HepG2 (cell line): ENCODE data around the gene PTPRE. TPM values are rescaled to one million over a fixed set of nuclear protein-coding genes. Genes with fewer than 3 reads are reported as not detected.

Experiments used
- ATAC-seq: fragments of 200-7000 bp; cut with Tn5 transposase; 3 replicates; pipeline ENCODE4 v1.9.1; 2020; ENCODE audit warnings: mild to moderate bottlenecking, moderate library complexity
- BruUV-seq: library from RNA; stranded (reverse); fragments of 400-500 nt; replicated peaks from 2 replicates; lab custom pipeline; 2021; lab: Mats Ljungman, UMichigan
- CTCF ChIA-PET: fragments of 300-600 bp; formaldehyde crosslinking; extraction: SDS; loops from one replicate; lab custom pipeline; 2021; ENCODE audit warnings: low total read pairs, inconsistent platforms, low intra/inter-chr PET ratio; lab: Yijun Ruan, JAX
- POLR2A ChIA-PET: fragments of 350-600 bp; sonication (Branson Sonifier 250); formaldehyde crosslinking; loops from one replicate; lab custom pipeline; 2020; ENCODE audit warnings: antibody characterized with exemption, inconsistent platforms; lab: Yijun Ruan, JAX
- DNase-seq: peaks from one replicate; pipeline ENCODE4 v3.0.0-alpha.2; 2015; ENCODE audit warnings: low spot score
- FAIRE-seq: peaks from 3 replicates; lab custom pipeline; 2011; peaks lifted over from hg19 to GRCh38; lab: Jason Lieb, UNC
- H2AFZ ChIP-seq: one replicate; pipeline ENCODE4 v1.6.1; 2011; ENCODE audit warnings: low read length, inconsistent platforms
- H3K27ac ChIP-seq: fragments of 300-600 bp; 3 replicates; pipeline ENCODE4 v1.8.0; 2011; ENCODE audit warnings: mixed run types, mild to moderate bottlenecking, mixed read lengths, low read length, inconsistent platforms; ENCODE audit not compliant: insufficient read depth; ENCODE audit errors: extremely low read length
- H3K27me3 ChIP-seq, 2 experiments: fragments of 200-600 bp in 1 of 2; 2 replicates in 1 of 2; 3 replicates in 1 of 2; pipeline versions ENCODE4 v1.6.0 to v1.8.0; 2011; ENCODE audit warnings: low read length in 2 of 2, mild to moderate bottlenecking in 2 of 2, moderate library complexity in 2 of 2, inconsistent platforms in 1 of 2; ENCODE audit not compliant: insufficient read depth in 2 of 2, control insufficient read depth in 1 of 2
- H3K36me3 ChIP-seq, 2 experiments: fragments of 200-600 bp in 1 of 2; replicated peaks in 1 of 2; 2 replicates in 1 of 2; 3 replicates in 1 of 2; pipeline versions ENCODE4 v1.5.1 to v1.8.0; 2011; ENCODE audit warnings: low read length in 2 of 2, inconsistent platforms in 1 of 2; ENCODE audit not compliant: insufficient read depth in 2 of 2, control insufficient read depth in 1 of 2
- H3K4me1 ChIP-seq: 2 replicates; pipeline ENCODE4 v1.5.1; 2012; ENCODE audit warnings: low read length, inconsistent platforms; ENCODE audit not compliant: insufficient read depth
- H3K4me2 ChIP-seq: 2 replicates; pipeline ENCODE4 v1.6.0; 2011; ENCODE audit warnings: low read depth, low read length, inconsistent platforms
- H3K4me3 ChIP-seq, 3 experiments: fragments of 200-600 bp in 1 of 3; sonication (generic), shearing (Covaris generic) in 1 of 3; replicated peaks in 1 of 3; 2 replicates each; pipeline ENCODE4 v1.5.1; 2011 to 2016; ENCODE audit warnings: low read length in 3 of 3, inconsistent platforms in 2 of 3, low read depth in 2 of 3, mild to moderate bottlenecking in 2 of 3, control low read depth in 1 of 3, mixed read lengths in 1 of 3; ENCODE audit not compliant: insufficient read depth in 1 of 3
- H3K79me2 ChIP-seq: one replicate; pipeline ENCODE4 v1.6.1; 2011; ENCODE audit warnings: low read length, inconsistent platforms; ENCODE audit not compliant: insufficient read depth
- H3K9ac ChIP-seq: 2 replicates; pipeline ENCODE4 v1.6.0; 2011; ENCODE audit warnings: mild to moderate bottlenecking, low read depth, low read length, inconsistent platforms; ENCODE audit not compliant: insufficient read depth
- H3K9me3 ChIP-seq: 2 replicates; pipeline ENCODE4 v1.5.1; 2012; ENCODE audit warnings: mild to moderate bottlenecking, low read length
- H4K20me1 ChIP-seq: 2 replicates; pipeline ENCODE4 v1.6.0; 2011; ENCODE audit warnings: inconsistent platforms, mild to moderate bottlenecking, low read length, moderate library complexity; ENCODE audit not compliant: insufficient read depth
- CCDC6 ChIP-seq: sonication (generic); formaldehyde crosslinking; IDR thresholded peaks from 2 replicates; pipeline ENCODE4 v1.8.1; 2022; ENCODE audit warnings: mild to moderate bottlenecking, missing genetic modification reagents, moderate library complexity
- PHF20 ChIP-seq: sonication (generic); formaldehyde crosslinking; IDR thresholded peaks from 2 replicates; pipeline ENCODE4 v1.5.0; 2020; ENCODE audit warnings: mild to moderate bottlenecking, missing genetic modification reagents
- POGZ ChIP-seq: sonication (generic); formaldehyde crosslinking; IDR thresholded peaks from 2 replicates; pipeline ENCODE4 v1.4.0; 2020; ENCODE audit warnings: mild to moderate bottlenecking, missing genetic modification reagents
- SMYD3 ChIP-seq: sonication (generic); formaldehyde crosslinking; IDR thresholded peaks from 2 replicates; pipeline ENCODE4 v1.8.1; 2023; ENCODE audit warnings: mild to moderate bottlenecking, missing genetic modification reagents
- SP140L ChIP-seq: sonication (generic); formaldehyde crosslinking; IDR thresholded peaks from 2 replicates; pipeline ENCODE4 v1.4.0; 2020; ENCODE audit warnings: missing genetic modification reagents, borderline replicate concordance
- TCF7 ChIP-seq: sonication (generic); IDR thresholded peaks from 2 replicates; pipeline ENCODE4 v1.6.1; 2016; ENCODE audit warnings: antibody characterized with exemption, low read depth
- ZFP1 ChIP-seq: IDR thresholded peaks from 2 replicates; pipeline ENCODE4 v1.6.1; 2016
- ZNF230 ChIP-seq: sonication (generic); formaldehyde crosslinking; IDR thresholded peaks from 2 replicates; pipeline ENCODE4 v1.4.0; 2020; ENCODE audit warnings: mild to moderate bottlenecking, missing genetic modification reagents
- ZNF329 ChIP-seq: sonication (generic); formaldehyde crosslinking; IDR thresholded peaks from 2 replicates; pipeline ENCODE4 v1.9.0; 2021; ENCODE audit warnings: low read depth, mild to moderate bottlenecking, missing genetic modification reagents
- ZNF335 ChIP-seq: sonication (generic); formaldehyde crosslinking; IDR thresholded peaks from 2 replicates; pipeline ENCODE4 v1.4.0; 2020; ENCODE audit warnings: missing genetic modification reagents
- ZNF354B ChIP-seq: sonication (generic); formaldehyde crosslinking; IDR thresholded peaks from 2 replicates; pipeline ENCODE4 v1.8.0; 2022; ENCODE audit warnings: mild to moderate bottlenecking, missing genetic modification reagents
- ZNF577 ChIP-seq: sonication (generic); formaldehyde crosslinking; IDR thresholded peaks from 2 replicates; pipeline ENCODE4 v1.4.0; 2020; ENCODE audit warnings: mild to moderate bottlenecking, low read depth, missing genetic modification reagents, borderline replicate concordance
- ZNF598 ChIP-seq: sonication (generic); formaldehyde crosslinking; IDR thresholded peaks from 2 replicates; pipeline ENCODE4 v1.5.1; 2020; ENCODE audit warnings: mild to moderate bottlenecking, missing genetic modification reagents, borderline replicate concordance
- ZNF652 ChIP-seq: IDR thresholded peaks from 2 replicates; pipeline ENCODE4 v1.6.1; 2016; ENCODE audit warnings: low read depth, borderline replicate concordance
- ZSCAN20 ChIP-seq: sonication (generic); formaldehyde crosslinking; IDR thresholded peaks from 2 replicates; pipeline ENCODE4 v1.4.0; 2020; ENCODE audit warnings: missing genetic modification reagents, mild to moderate bottlenecking, borderline replicate concordance
- WGBS: methylation state at CpG from one replicate; pipeline ENCODE4 v1.1.6; 2017; ENCODE audit warnings: low lambda C conversion rate; 5-methylcytosine and 5-hydroxymethylcytosine counted together
- in situ Hi-C: cut with HindIII; loops from 2 replicates; pipeline ENCODE4 v1.10.0; 2017; ENCODE audit warnings: low pct_unique_long_range_greater_than_20kb; ENCODE audit not compliant: extremely low pct_ligation_motif_present
- intact Hi-C: fragments of 100-400 bp; cut with micrococcal nuclease; formaldehyde crosslinking; loops from one replicate; pipeline ENCODE4 v1.10.0; 2022; ENCODE audit not compliant: unreplicated experiment
- polyA plus RNA-seq, 8 experiments: library from polyadenylated mRNA; depleted of rRNA in 3 of 8; stranded (reverse) in 7 of 8; unstranded in 1 of 8; fragments of >200 nt; fragmentation: Illumina TruSeq in 4 of 8; extraction: Trizol in 4 of 8; gene quantifications; 2 replicates each; pipeline versions ENCODE4 v1.2.1 to v1.2.3, GENCODE V29; 2011 to 2016; ENCODE audit warnings: low read depth in 4 of 8, missing spikeins in 1 of 8, mixed read lengths in 1 of 8; ENCODE audit not compliant: insufficient read depth in 1 of 8
- total RNA-seq, 5 experiments: library from RNA; depleted of rRNA; stranded (reverse); fragments of >200 nt; fragmentation: Illumina TruSeq; extraction: Trizol; gene quantifications; 2 replicates each; pipeline ENCODE4 v1.2.3, GENCODE V29; 2016; ENCODE audit warnings: low read depth in 1 of 5
- TF ChIP-seq, protein P1 (sequence below): sonication (generic); formaldehyde crosslinking; IDR thresholded peaks from 2 replicates; pipeline ENCODE4 v1.4.0; 2020; ENCODE audit warnings: missing genetic modification reagents, mild to moderate bottlenecking, borderline replicate concordance
- TF ChIP-seq, protein P2 (sequence below): sonication (generic); formaldehyde crosslinking; IDR thresholded peaks from 2 replicates; pipeline ENCODE4 v1.5.0; 2020; ENCODE audit warnings: mild to moderate bottlenecking, low read depth, missing genetic modification reagents, borderline replicate concordance
- TF ChIP-seq, protein P3 (sequence below): sonication (generic); formaldehyde crosslinking; IDR thresholded peaks from 2 replicates; pipeline ENCODE4 v1.5.1; 2020; ENCODE audit warnings: missing genetic modification reagents, mild to moderate bottlenecking, borderline replicate concordance
- TF ChIP-seq, protein P4 (sequence below): sonication (generic); formaldehyde crosslinking; conservative IDR thresholded peaks from 2 replicates; pipeline ENCODE4 v1.4.0; 2020; ENCODE audit warnings: missing genetic modification reagents

The PTPRE gene
- total and polyA plus RNA-seq, 2 of the 13 experiments (the other 11 are each of a cell fraction or from before 2014, with no cell fraction given) = 0.01 to 0.02 TPM

DNA sequence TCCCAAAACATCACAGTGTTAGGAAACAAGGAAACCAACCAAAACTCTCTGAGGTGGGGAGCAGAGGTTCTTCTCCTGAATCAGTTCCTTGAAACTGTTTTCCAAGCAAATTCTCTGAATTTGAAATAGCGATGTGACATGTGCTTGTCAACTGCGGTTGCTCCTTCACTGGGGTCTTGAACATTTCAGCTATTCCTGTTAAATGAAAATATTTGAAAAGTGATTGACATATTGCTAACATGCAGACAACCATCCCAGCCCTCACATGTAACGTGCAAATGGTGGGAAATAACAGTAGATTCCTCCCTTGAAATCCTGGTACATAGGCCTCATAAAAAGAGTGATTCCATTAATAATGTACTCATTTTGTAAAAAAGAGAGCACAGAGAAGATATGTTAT lies 203.4 kb downstream of the PTPRE start:
- no peaks in the 10 kb centered on the region for H4K20me1 ChIP-seq
- no peak for DNase-seq
- H3K4me1 ChIP-seq = no peaks in the 10 kb centered on the region
- no TSS peak for BruUV-seq
- no peak overlapping the region for H3K4me2 ChIP-seq
- H3K27ac ChIP-seq = no peak overlapping the region
- in situ Hi-C loops = no loop called here
- no peak overlapping the region for H3K9ac ChIP-seq
- H2AFZ ChIP-seq = no peak overlapping the region
- 98% methylated on average over 3 of the region's 3 CpGs for WGBS
- H3K79me2 ChIP-seq = no peaks in the 10 kb centered on the region
- no peaks in the 10 kb centered on the region for H3K9me3 ChIP-seq
- no peak for TF ChIP-seq ZNF577 (CRISPR knock-in tag)
- no peak for TF ChIP-seq ZNF335 (CRISPR knock-in tag)
- no peak for TF ChIP-seq TCF7
- TF ChIP-seq ZNF329 = no peak
- TF ChIP-seq ZNF652 (CRISPR knock-in tag) = no peak
- TF ChIP-seq SP140L (CRISPR knock-in tag) = no peak
- no peak for TF ChIP-seq POGZ (CRISPR knock-in tag)
- TF ChIP-seq, protein P1, sequence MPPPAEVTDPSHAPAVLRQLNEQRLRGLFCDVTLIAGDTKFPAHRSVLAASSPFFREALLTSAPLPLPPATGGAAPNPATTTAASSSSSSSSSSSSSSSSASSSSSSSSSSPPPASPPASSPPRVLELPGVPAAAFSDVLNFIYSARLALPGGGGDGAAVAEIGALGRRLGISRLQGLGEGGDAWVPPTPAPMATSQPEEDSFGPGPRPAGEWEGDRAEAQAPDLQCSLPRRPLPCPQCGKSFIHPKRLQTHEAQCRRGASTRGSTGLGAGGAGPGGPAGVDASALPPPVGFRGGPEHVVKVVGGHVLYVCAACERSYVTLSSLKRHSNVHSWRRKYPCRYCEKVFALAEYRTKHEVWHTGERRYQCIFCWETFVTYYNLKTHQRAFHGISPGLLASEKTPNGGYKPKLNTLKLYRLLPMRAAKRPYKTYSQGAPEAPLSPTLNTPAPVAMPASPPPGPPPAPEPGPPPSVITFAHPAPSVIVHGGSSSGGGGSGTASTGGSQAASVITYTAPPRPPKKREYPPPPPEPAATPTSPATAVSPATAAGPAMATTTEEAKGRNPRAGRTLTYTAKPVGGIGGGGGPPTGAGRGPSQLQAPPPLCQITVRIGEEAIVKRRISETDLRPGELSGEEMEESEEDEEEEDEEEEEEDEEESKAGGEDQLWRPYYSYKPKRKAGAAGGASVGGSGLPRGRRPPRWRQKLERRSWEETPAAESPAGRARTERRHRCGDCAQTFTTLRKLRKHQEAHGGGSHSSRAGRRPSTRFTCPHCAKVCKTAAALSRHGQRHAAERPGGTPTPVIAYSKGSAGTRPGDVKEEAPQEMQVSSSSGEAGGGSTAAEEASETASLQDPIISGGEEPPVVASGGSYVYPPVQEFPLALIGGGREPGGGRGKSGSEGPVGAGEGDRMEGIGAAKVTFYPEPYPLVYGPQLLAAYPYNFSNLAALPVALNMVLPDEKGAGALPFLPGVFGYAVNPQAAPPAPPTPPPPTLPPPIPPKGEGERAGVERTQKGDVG (CRISPR knock-in tag) = no peak
- TF ChIP-seq, protein P2, sequence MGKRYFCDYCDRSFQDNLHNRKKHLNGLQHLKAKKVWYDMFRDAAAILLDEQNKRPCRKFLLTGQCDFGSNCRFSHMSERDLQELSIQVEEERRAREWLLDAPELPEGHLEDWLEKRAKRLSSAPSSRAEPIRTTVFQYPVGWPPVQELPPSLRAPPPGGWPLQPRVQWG (CRISPR knock-in tag) = no peak
- TF ChIP-seq ZNF598 (CRISPR knock-in tag) = no peak
- no peak for TF ChIP-seq ZSCAN20 (CRISPR knock-in tag)
- no peak for TF ChIP-seq PHF20 (CRISPR knock-in tag)
- TF ChIP-seq ZNF354B = no peak
- no peak for TF ChIP-seq CCDC6 (CRISPR knock-in tag)
- no peak for TF ChIP-seq ZNF230 (CRISPR knock-in tag)
- TF ChIP-seq, protein P3, sequence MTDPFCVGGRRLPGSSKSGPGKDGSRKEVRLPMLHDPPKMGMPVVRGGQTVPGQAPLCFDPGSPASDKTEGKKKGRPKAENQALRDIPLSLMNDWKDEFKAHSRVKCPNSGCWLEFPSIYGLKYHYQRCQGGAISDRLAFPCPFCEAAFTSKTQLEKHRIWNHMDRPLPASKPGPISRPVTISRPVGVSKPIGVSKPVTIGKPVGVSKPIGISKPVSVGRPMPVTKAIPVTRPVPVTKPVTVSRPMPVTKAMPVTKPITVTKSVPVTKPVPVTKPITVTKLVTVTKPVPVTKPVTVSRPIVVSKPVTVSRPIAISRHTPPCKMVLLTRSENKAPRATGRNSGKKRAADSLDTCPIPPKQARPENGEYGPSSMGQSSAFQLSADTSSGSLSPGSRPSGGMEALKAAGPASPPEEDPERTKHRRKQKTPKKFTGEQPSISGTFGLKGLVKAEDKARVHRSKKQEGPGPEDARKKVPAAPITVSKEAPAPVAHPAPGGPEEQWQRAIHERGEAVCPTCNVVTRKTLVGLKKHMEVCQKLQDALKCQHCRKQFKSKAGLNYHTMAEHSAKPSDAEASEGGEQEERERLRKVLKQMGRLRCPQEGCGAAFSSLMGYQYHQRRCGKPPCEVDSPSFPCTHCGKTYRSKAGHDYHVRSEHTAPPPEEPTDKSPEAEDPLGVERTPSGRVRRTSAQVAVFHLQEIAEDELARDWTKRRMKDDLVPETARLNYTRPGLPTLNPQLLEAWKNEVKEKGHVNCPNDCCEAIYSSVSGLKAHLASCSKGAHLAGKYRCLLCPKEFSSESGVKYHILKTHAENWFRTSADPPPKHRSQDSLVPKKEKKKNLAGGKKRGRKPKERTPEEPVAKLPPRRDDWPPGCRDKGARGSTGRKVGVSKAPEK = no peak
- no peak for TF ChIP-seq SMYD3 (CRISPR knock-in tag)
- TF ChIP-seq ZFP1 (CRISPR knock-in tag) = no peak
- TF ChIP-seq, protein P4, sequence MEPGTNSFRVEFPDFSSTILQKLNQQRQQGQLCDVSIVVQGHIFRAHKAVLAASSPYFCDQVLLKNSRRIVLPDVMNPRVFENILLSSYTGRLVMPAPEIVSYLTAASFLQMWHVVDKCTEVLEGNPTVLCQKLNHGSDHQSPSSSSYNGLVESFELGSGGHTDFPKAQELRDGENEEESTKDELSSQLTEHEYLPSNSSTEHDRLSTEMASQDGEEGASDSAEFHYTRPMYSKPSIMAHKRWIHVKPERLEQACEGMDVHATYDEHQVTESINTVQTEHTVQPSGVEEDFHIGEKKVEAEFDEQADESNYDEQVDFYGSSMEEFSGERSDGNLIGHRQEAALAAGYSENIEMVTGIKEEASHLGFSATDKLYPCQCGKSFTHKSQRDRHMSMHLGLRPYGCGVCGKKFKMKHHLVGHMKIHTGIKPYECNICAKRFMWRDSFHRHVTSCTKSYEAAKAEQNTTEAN (CRISPR knock-in tag) = no peak
- no peak for ATAC-seq
- FAIRE-seq = no peak
- CTCF ChIA-PET = no interaction called here
- POLR2A ChIA-PET = no interaction called here
- H3K36me3 ChIP-seq = peaks cover 38 to 99% of the 10 kb centered on the region in 2 experiments
- intact Hi-C loops = no loop called here
- H3K27me3 ChIP-seq = no peaks in the 10 kb centered on the region
- no peak overlapping the region for H3K4me3 ChIP-seq
